ENCODE results near the gene TAGLN3. TPM values are rescaled to one million over a fixed set of nuclear protein-coding genes. Genes with fewer than 3 reads are reported as not detected.

Gene TAGLN3
- total and polyA plus RNA-seq, 2 donors (not counting 3 experiments of a cell fraction or from before 2014, with no cell fraction given) = not detected

- no peaks in the 10 kb centered on the region for H3K9me1 ChIP-seq (replicated peaks; ENCODE audit: control insufficient read depth, extremely low read depth, insufficient read depth, low read length)
- ChIA-PET CTCF (interaction anchor here (1.1 to 2.2 kb wide), 8 partner anchors 8 to 143 kb away, joined by 3 to 8 read pairs (median 5); no protein-coding TSS in a partner anchor), POLR2A (no interaction called here)
- TF ChIP-seq MYC (IDR thresholded peaks at IDR 0.05; ENCODE audit: low read depth, low read length) (no peak), POLR2AphosphoS5 (IDR thresholded peaks at IDR 0.05; ENCODE audit: insufficient read depth, low read depth, low read length) (no peak), FOS (IDR thresholded peaks at IDR 0.05; ENCODE audit: borderline replicate concordance, insufficient read depth, low read length) (no peak), GATA2 (IDR thresholded peaks at IDR 0.05; ENCODE audit: insufficient read depth, insufficient read length, low read depth, low read length) (no peak), POLR2A (IDR thresholded peaks at IDR 0.05; ENCODE audit: low read depth, low read length) (no peak), JUN (IDR thresholded peaks at IDR 0.05; ENCODE audit: borderline replicate concordance, insufficient read depth, insufficient read length, low read depth) (no peak), EZH2 (IDR thresholded peaks at IDR 0.05; ENCODE audit: borderline replicate concordance, low read depth, low read length, severe bottlenecking) (no peak)
- TF ChIP-seq, protein P1, sequence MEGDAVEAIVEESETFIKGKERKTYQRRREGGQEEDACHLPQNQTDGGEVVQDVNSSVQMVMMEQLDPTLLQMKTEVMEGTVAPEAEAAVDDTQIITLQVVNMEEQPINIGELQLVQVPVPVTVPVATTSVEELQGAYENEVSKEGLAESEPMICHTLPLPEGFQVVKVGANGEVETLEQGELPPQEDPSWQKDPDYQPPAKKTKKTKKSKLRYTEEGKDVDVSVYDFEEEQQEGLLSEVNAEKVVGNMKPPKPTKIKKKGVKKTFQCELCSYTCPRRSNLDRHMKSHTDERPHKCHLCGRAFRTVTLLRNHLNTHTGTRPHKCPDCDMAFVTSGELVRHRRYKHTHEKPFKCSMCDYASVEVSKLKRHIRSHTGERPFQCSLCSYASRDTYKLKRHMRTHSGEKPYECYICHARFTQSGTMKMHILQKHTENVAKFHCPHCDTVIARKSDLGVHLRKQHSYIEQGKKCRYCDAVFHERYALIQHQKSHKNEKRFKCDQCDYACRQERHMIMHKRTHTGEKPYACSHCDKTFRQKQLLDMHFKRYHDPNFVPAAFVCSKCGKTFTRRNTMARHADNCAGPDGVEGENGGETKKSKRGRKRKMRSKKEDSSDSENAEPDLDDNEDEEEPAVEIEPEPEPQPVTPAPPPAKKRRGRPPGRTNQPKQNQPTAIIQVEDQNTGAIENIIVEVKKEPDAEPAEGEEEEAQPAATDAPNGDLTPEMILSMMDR (IDR thresholded peaks at IDR 0.05; ENCODE audit: extremely low read depth in 1 of 2, insufficient read depth in 1 of 2, low read depth in 1 of 2, low read length in 2 of 2) = no peak
- TF ChIP-seq, protein P2, sequence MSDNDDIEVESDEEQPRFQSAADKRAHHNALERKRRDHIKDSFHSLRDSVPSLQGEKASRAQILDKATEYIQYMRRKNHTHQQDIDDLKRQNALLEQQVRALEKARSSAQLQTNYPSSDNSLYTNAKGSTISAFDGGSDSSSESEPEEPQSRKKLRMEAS (IDR thresholded peaks at IDR 0.05; ENCODE audit: insufficient read depth, insufficient read length) = no peak
- H3K36me3 ChIP-seq (ENCODE audit: control insufficient read depth in 2 of 2, extremely low read depth in 1 of 2, insufficient read depth in 2 of 2, low read length in 2 of 2) = no peaks in the 10 kb centered on the region
- H3K4me2 ChIP-seq (ENCODE audit: insufficient read depth, low read length) = no peak overlapping the region
- H3K27me3 ChIP-seq (ENCODE audit: control insufficient read depth in 2 of 2, insufficient read depth in 2 of 2, low read length in 2 of 2) = no peaks in the 10 kb centered on the region
- H3K79me2 ChIP-seq (ENCODE audit: control insufficient read depth, insufficient read depth, low read length) = no peaks in the 10 kb centered on the region
- DNase-seq (ENCODE audit: low read depth, low spot score) (no peak), FAIRE-seq (no peak)
- intact Hi-C loops (cut with micrococcal nuclease) = no loop called here
- no peak overlapping the region for H3K4me3 ChIP-seq (replicated peaks in 1 of 3; ENCODE audit: insufficient read depth in 1 of 3, low read depth in 1 of 3, low read length in 3 of 3)
- BruUV-seq (replicated peaks) = no TSS peak
- H3K9ac ChIP-seq (replicated peaks; ENCODE audit: extremely low read depth, insufficient read depth, low read length) = no peak overlapping the region
- H4K20me1 ChIP-seq (replicated peaks; ENCODE audit: control insufficient read depth, extremely low read depth, insufficient read depth, low read length) = no peaks in the 10 kb centered on the region
- no peak overlapping the region for H3K27ac ChIP-seq (ENCODE audit: insufficient read depth, low read depth, low read length)
- H2AFZ ChIP-seq (ENCODE audit: low read depth, low read length) = no peak overlapping the region
- H3K4me1 ChIP-seq (ENCODE audit: control insufficient read depth, extremely low read depth, insufficient read depth, low read length) = no peaks in the 10 kb centered on the region
- H3K9me3 ChIP-seq (replicated peaks; ENCODE audit: control insufficient read depth, insufficient read depth, low read length) = no peaks in the 10 kb centered on the region
- dilution Hi-C loops (cut with MboI; ENCODE audit: extremely low pct_ligation_motif_present, low sequenced_read_pairs) = no loop called here
Measured at GRCh38 chr3:112007633-112008032, 8.9 kb downstream of the TAGLN3 start.

All from endothelial cell of umbilical vein (primary cell).